ENCODE results near the gene NCKAP1.

DNA sequence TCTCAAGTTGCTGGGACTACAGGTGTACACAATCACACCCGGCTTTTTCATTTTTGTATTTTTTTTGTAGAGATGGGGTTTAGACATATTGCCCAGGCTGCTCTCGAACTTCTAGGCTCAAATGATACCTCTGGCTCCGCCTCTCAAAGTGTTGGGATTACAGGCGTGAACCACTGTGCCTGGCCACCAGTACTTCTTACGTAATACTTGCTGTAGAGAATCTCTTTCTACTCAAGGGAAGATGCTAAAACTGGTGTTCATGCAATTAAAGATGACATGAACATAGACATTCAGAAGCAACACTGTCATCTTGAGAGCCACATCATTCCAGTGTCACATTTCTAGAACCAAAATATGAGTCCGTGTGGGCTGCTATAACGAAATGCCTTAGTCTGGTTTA lies 118.2 kb downstream of the NCKAP1 start:
- TF ChIP-seq SIN3A (IDR thresholded peaks at IDR 0.05; ENCODE audit: low read depth) (no peak), RAD21 (IDR thresholded peaks at IDR 0.05; ENCODE audit: low read depth) (no peak), EZH2phosphoT487 (IDR thresholded peaks at IDR 0.05; ENCODE audit: borderline replicate concordance) (no peak), POLR2A (IDR thresholded peaks at IDR 0.05; ENCODE audit: borderline replicate concordance, extremely low read depth, insufficient read depth, insufficient read length) (no peak)
- TF ChIP-seq, protein P1, sequence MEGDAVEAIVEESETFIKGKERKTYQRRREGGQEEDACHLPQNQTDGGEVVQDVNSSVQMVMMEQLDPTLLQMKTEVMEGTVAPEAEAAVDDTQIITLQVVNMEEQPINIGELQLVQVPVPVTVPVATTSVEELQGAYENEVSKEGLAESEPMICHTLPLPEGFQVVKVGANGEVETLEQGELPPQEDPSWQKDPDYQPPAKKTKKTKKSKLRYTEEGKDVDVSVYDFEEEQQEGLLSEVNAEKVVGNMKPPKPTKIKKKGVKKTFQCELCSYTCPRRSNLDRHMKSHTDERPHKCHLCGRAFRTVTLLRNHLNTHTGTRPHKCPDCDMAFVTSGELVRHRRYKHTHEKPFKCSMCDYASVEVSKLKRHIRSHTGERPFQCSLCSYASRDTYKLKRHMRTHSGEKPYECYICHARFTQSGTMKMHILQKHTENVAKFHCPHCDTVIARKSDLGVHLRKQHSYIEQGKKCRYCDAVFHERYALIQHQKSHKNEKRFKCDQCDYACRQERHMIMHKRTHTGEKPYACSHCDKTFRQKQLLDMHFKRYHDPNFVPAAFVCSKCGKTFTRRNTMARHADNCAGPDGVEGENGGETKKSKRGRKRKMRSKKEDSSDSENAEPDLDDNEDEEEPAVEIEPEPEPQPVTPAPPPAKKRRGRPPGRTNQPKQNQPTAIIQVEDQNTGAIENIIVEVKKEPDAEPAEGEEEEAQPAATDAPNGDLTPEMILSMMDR (IDR thresholded peaks at IDR 0.05 in 2 of 3, conservative IDR thresholded peaks at IDR 0.05 in 1 of 3; ENCODE audit: borderline replicate concordance in 1 of 3, insufficient read depth in 1 of 3, low read depth in 2 of 3, low read length in 2 of 3) = no peak
